GM12878 (cell line): ENCODE data around the gene ADCY9. TPM values are rescaled to one million over a fixed set of nuclear protein-coding genes. Genes with fewer than 3 reads are reported as not detected.

Experiments
- ATAC-seq: fragments of 200-7000 bp; cut with Tn5 transposase; 3 replicates; pipeline ENCODE4 v1.9.1; 2020; ENCODE audit warnings: mild to moderate bottlenecking, moderate library complexity
- BruUV-seq: library from RNA; stranded (reverse); fragments of 400-500 nt; replicated peaks from 2 replicates; lab custom pipeline; 2021; lab: Mats Ljungman, UMichigan
- CTCF ChIA-PET: fragments of 300-600 bp; sonication (Branson Sonifier 250); formaldehyde crosslinking; extraction: SDS; loops from one replicate; lab custom pipeline; 2021; ENCODE audit warnings: inconsistent platforms; lab: Yijun Ruan, JAX
- POLR2A ChIA-PET: fragments of 350-600 bp; formaldehyde crosslinking; extraction: SDS; loops from one replicate; lab custom pipeline; 2021; ENCODE audit warnings: inconsistent platforms; lab: Charles Lee
- RAD21 ChIA-PET: fragments of 300-600 bp; sonication (Branson Sonifier 250); formaldehyde crosslinking; loops from one replicate; lab custom pipeline; 2023; ENCODE audit warnings: antibody characterized with exemption; ENCODE audit not compliant: unreplicated experiment; lab: Charles Lee
- SMC1A ChIA-PET: fragments of 300-600 bp; sonication (Branson Sonifier 250); formaldehyde crosslinking; loops from one replicate; lab custom pipeline; 2023; ENCODE audit not compliant: unreplicated experiment, uncharacterized antibody; lab: Charles Lee
- DNase-seq: peaks from one replicate; pipeline ENCODE4 v3.0.0-alpha.2; 2011; ENCODE audit warnings: low read depth, low spot score
- FAIRE-seq: peaks from 3 replicates; lab custom pipeline; 2011; peaks lifted over from hg19 to GRCh38; lab: Jason Lieb, UNC
- H2AFZ ChIP-seq: 2 replicates; pipeline ENCODE4 v1.6.0; 2011; ENCODE audit warnings: low read depth, low read length, control low read depth; ENCODE audit not compliant: control insufficient read depth
- H3K27ac ChIP-seq: 2 replicates; pipeline ENCODE4 v1.5.1; 2011; ENCODE audit warnings: control low read depth; ENCODE audit not compliant: control insufficient read depth, insufficient read depth
- H3K27me3 ChIP-seq, 2 experiments: replicated peaks in 1 of 2; 2 replicates each; pipeline versions ENCODE4 v1.6.0 to v1.6.1; 2011; ENCODE audit warnings: low read length in 1 of 2; ENCODE audit not compliant: control insufficient read depth in 2 of 2, insufficient read depth in 2 of 2
- H3K36me3 ChIP-seq, 2 experiments: 2 replicates each; pipeline ENCODE4 v1.5.1; 2011; ENCODE audit warnings: low read length in 1 of 2; ENCODE audit not compliant: control insufficient read depth in 2 of 2, insufficient read depth in 2 of 2
- H3K4me1 ChIP-seq: 2 replicates; pipeline ENCODE4 v1.6.1; 2011; ENCODE audit warnings: mild to moderate bottlenecking, low read length, moderate library complexity, mixed read lengths; ENCODE audit not compliant: control insufficient read depth, insufficient read depth
- H3K4me2 ChIP-seq: 2 replicates; pipeline ENCODE4 v1.6.0; 2011; ENCODE audit warnings: control low read depth; ENCODE audit not compliant: control insufficient read depth, insufficient read depth
- H3K4me3 ChIP-seq: fragments of 200-600 bp; sonication (generic); 2 replicates; pipeline ENCODE4 v1.5.1; 2016
- H3K79me2 ChIP-seq: 2 replicates; pipeline ENCODE4 v1.6.0; 2011; ENCODE audit warnings: low read length; ENCODE audit not compliant: control insufficient read depth, insufficient read depth
- H3K9ac ChIP-seq: 2 replicates; pipeline ENCODE4 v1.8.0; 2011; ENCODE audit warnings: low read length, control low read depth, mixed read lengths; ENCODE audit not compliant: control insufficient read depth, insufficient read depth
- H3K9me3 ChIP-seq: replicated peaks from 3 replicates; pipeline ENCODE4 v1.5.1; 2011; ENCODE audit warnings: mild to moderate bottlenecking, low read length; ENCODE audit not compliant: control insufficient read depth, insufficient read depth
- H4K20me1 ChIP-seq: 2 replicates; pipeline ENCODE4 v1.6.0; 2011; ENCODE audit not compliant: control insufficient read depth, insufficient read depth
- ASH2L ChIP-seq: fragments of 300-600, 200-600 bp; sonication (generic); IDR thresholded peaks from 2 replicates; pipeline ENCODE4 v1.6.1; 2017; ENCODE audit warnings: low read depth, mild to moderate bottlenecking, borderline replicate concordance
- CBX3 ChIP-seq: fragments of 200-600 bp; sonication (generic); IDR thresholded peaks from 2 replicates; pipeline ENCODE4 v1.6.1; 2016; ENCODE audit warnings: low read depth, borderline replicate concordance
- CBX5 ChIP-seq: sonication (generic); IDR thresholded peaks from 2 replicates; pipeline ENCODE4 v1.6.1; 2016; ENCODE audit warnings: low read depth, moderate library complexity, mild to moderate bottlenecking, inconsistent platforms
- CREB1 ChIP-seq: IDR thresholded peaks from 2 replicates; pipeline ENCODE4 v1.6.1; 2012; ENCODE audit warnings: low read depth, mild to moderate bottlenecking, inconsistent platforms
- EP300 ChIP-seq, 2 experiments: fragments of 150-350 bp in 1 of 2; IDR thresholded peaks; 2 replicates each; pipeline ENCODE4 v1.6.1; 2011 to 2012; ENCODE audit warnings: low read depth in 2 of 2, low read length in 2 of 2, borderline replicate concordance in 1 of 2, improper control_type of control experiment in 1 of 2, inconsistent platforms in 1 of 2; ENCODE audit not compliant: control insufficient read depth in 1 of 2
- HDAC2 ChIP-seq: fragments of 200-600 bp; sonication (generic); IDR thresholded peaks from 2 replicates; pipeline ENCODE4 v1.6.1; 2017
- MEF2A ChIP-seq: IDR thresholded peaks from 2 replicates; pipeline ENCODE4 v1.6.1; 2011; ENCODE audit warnings: low read depth, mild to moderate bottlenecking, low read length, moderate library complexity; ENCODE audit not compliant: insufficient read depth
- NFIC ChIP-seq: IDR thresholded peaks from 2 replicates; pipeline ENCODE4 v1.6.1; 2012; ENCODE audit warnings: low read depth, mild to moderate bottlenecking, inconsistent platforms, low read length, moderate library complexity
- NFXL1 ChIP-seq: fragments of 450-650 bp; IDR thresholded peaks from 2 replicates; pipeline ENCODE4 v1.6.1; 2017; ENCODE audit warnings: antibody characterized with exemption, mild to moderate bottlenecking, borderline replicate concordance
- POLR2AphosphoS2 ChIP-seq: IDR thresholded peaks from 2 replicates; pipeline ENCODE4 v1.6.1; 2011; ENCODE audit warnings: low read depth, mild to moderate bottlenecking, low read length, improper control_type of control experiment, moderate library complexity
- POLR2AphosphoS5 ChIP-seq: IDR thresholded peaks from 2 replicates; pipeline ENCODE4 v1.6.1; 2011; ENCODE audit warnings: mild to moderate bottlenecking, low read length, inconsistent platforms
- RELA ChIP-seq: fragments of 450-650 bp; IDR thresholded peaks from 2 replicates; pipeline ENCODE4 v1.8.0; 2014; ENCODE audit warnings: borderline replicate concordance; ENCODE audit not compliant: partially characterized antibody
- SIN3A ChIP-seq: IDR thresholded peaks from 2 replicates; pipeline ENCODE4 v1.6.1; 2012; ENCODE audit warnings: low read depth, low read length, improper control_type of control experiment
- SIX5 ChIP-seq: IDR thresholded peaks from 2 replicates; pipeline ENCODE4 v1.6.1; 2011; ENCODE audit warnings: mild to moderate bottlenecking, low read depth, low read length, moderate library complexity; ENCODE audit not compliant: severe bottlenecking
- SKIL ChIP-seq: fragments of 450-650 bp; IDR thresholded peaks from 2 replicates; pipeline ENCODE4 v1.6.1; 2017; ENCODE audit warnings: mild to moderate bottlenecking, low read depth, inconsistent platforms; ENCODE audit not compliant: poor library complexity, severe bottlenecking
- SMARCA5 ChIP-seq: fragments of 450-650 bp; IDR thresholded peaks from 2 replicates; pipeline ENCODE4 v1.6.1; 2017; ENCODE audit warnings: mild to moderate bottlenecking
- USF1 ChIP-seq: IDR thresholded peaks from 2 replicates; pipeline ENCODE4 v1.6.1; 2011; ENCODE audit warnings: borderline replicate concordance, low read depth, mild to moderate bottlenecking, moderate library complexity, mixed read lengths, low read length; ENCODE audit not compliant: insufficient read depth; ENCODE audit errors: extremely low read length
- YY1 ChIP-seq: IDR thresholded peaks from 2 replicates; pipeline ENCODE4 v1.6.1; 2011; ENCODE audit warnings: low read depth, mild to moderate bottlenecking, low read length
- ZBTB33 ChIP-seq: fragments of 450-650 bp; IDR thresholded peaks from 2 replicates; pipeline ENCODE4 v1.6.1; 2017; ENCODE audit warnings: mild to moderate bottlenecking
- WGBS: methylation state at CpG from one replicate; pipeline ENCODE4 v1.1.6; 2016; ENCODE audit warnings: low lambda C conversion rate; ENCODE audit not compliant: insufficient replicate concordance, insufficient coverage; ENCODE audit errors: missing lambda C conversion rate; 5-methylcytosine and 5-hydroxymethylcytosine counted together
- in situ Hi-C: fragments of 300-500 bp; cut with MboI; formaldehyde crosslinking; loops from 9 replicates; pipeline ENCODE4 v1.14.3; 2018; ENCODE audit warnings: mixed read lengths
- intact Hi-C: fragments of 100-400 bp; cut with micrococcal nuclease; formaldehyde crosslinking; loops from one replicate; pipeline ENCODE4 v1.14.2; 2022; ENCODE audit not compliant: unreplicated experiment
- polyA plus RNA-seq, 11 experiments: library from polyadenylated mRNA; depleted of rRNA in 4 of 11; unstranded in 6 of 11; stranded (reverse) in 5 of 11; fragments of >200 nt; fragmentation: Nextera tagmentation in 4 of 11; fragmentation: Illumina TruSeq in 1 of 11; extraction: Ambion mirVana in 4 of 11; extraction: Trizol in 1 of 11; gene quantifications; 1 replicate in 1 of 11; 2 replicates in 10 of 11; pipeline versions ENCODE4 v1.2.1 to v1.2.3, GENCODE V29; 2011 to 2016; ENCODE audit warnings: inconsistent platforms in 2 of 11, missing spikeins in 2 of 11, low read depth in 1 of 11
- total RNA-seq, 4 experiments: library from RNA; depleted of rRNA in 3 of 4; stranded (reverse); fragments of >200 nt in 3 of 4; fragmentation: Illumina TruSeq in 1 of 4; extraction: Trizol in 1 of 4; gene quantifications; 2 replicates each; pipeline versions ENCODE4 v1.2.1 to v1.2.3, GENCODE V29; 2013 to 2021
- TF ChIP-seq, protein P1 (sequence below): IDR thresholded peaks from 2 replicates; pipeline ENCODE4 v1.6.1; 2011; ENCODE audit warnings: low read depth, low read length, improper control_type of control experiment, borderline replicate concordance

The ADCY9 gene
- total and polyA plus RNA-seq, 10 of the 15 experiments (the other 5 are each of a cell fraction or from before 2014, with no cell fraction given) = 0.09 to 0.41 (median 0.15) TPM; not detected in 3

- Histone ChIP-seq H4K20me1 (no peaks in the 10 kb centered on the region), H3K36me3 (no peaks in the 10 kb centered on the region), H2AFZ (no peak overlapping the region), H3K4me3 (no peak overlapping the region), H3K9ac (no peak overlapping the region), H3K4me1 (no peaks in the 10 kb centered on the region), H3K27me3 (no peaks in the 10 kb centered on the region), H3K27ac (no peak overlapping the region)
- 33% methylated on average over 9 of the region's 9 CpGs for WGBS
- intact Hi-C loops = no loop called here
- POLR2A ChIA-PET = interaction anchor here (0.6 to 0.7 kb wide), 2 partner anchors 283 to 436 kb away, joined by 3 to 7 read pairs; no protein-coding TSS in a partner anchor
- in situ Hi-C loops = no loop called here
- DNase-seq = no peak
- no peak for TF ChIP-seq SIX5
- TF ChIP-seq POLR2AphosphoS5 = no peak
- no peak for TF ChIP-seq ZBTB33
- no peak for TF ChIP-seq MEF2A
- no peak for TF ChIP-seq CBX3
- no peak for TF ChIP-seq RELA
- TF ChIP-seq SIN3A = no peak
- no peak for TF ChIP-seq SMARCA5
- TF ChIP-seq NFIC = no peak
- TF ChIP-seq, protein P1, sequence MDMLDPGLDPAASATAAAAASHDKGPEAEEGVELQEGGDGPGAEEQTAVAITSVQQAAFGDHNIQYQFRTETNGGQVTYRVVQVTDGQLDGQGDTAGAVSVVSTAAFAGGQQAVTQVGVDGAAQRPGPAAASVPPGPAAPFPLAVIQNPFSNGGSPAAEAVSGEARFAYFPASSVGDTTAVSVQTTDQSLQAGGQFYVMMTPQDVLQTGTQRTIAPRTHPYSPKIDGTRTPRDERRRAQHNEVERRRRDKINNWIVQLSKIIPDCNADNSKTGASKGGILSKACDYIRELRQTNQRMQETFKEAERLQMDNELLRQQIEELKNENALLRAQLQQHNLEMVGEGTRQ = no peak
- no peak for TF ChIP-seq CREB1
- no peak for TF ChIP-seq ASH2L
- no peak for TF ChIP-seq EP300 (IDR thresholded peaks at IDR 0.05; ENCODE audit: borderline replicate concordance in 1 of 2, control insufficient read depth in 1 of 2, low read depth in 2 of 2, low read length in 2 of 2)
- no peak for TF ChIP-seq HDAC2
- no peak for TF ChIP-seq POLR2AphosphoS2
- TF ChIP-seq CBX5 = no peak
- no peak for TF ChIP-seq USF1
- TF ChIP-seq SKIL = no peak
- TF ChIP-seq NFXL1 = no peak
- no peak for TF ChIP-seq YY1
- TF ChIP-seq, all 136 proteins: peak for 0
- Histone ChIP-seq H3K9me3 (no peaks in the 10 kb centered on the region), H3K4me2 (no peak overlapping the region), H3K79me2 (no peaks in the 10 kb centered on the region)
- FAIRE-seq (no peak), ATAC-seq (no peak)
- ChIA-PET CTCF (no interaction called here), SMC1A (no interaction called here), RAD21 (no interaction called here)
- BruUV-seq = no TSS peak
Observed at GRCh38 chr16:3949946-3950342, 166.3 kb downstream of the ADCY9 start.
